Measurements from ENCODE around the gene SACM1L.

SACM1L gene

GRCh38 chr3:45681846-45682245 lies 7.3 kb upstream of the SACM1L start:
- no peak for DNase-seq
- no peaks in the 10 kb centered on the region for H3K9me3 ChIP-seq (replicated peaks; ENCODE audit: insufficient read depth, low read length)
- H3K27me3 ChIP-seq (replicated peaks; ENCODE audit: insufficient read depth, low read length) = no peaks in the 10 kb centered on the region
- H3K79me2 ChIP-seq (ENCODE audit: low read length) = no peaks in the 10 kb centered on the region
- no peaks in the 10 kb centered on the region for H3K4me1 ChIP-seq (ENCODE audit: low read length)
- TF ChIP-seq CTCF (IDR thresholded peaks at IDR 0.05; ENCODE audit: low read length) (no peak), EZH2phosphoT487 (IDR thresholded peaks at IDR 0.05; ENCODE audit: low read length) (no peak), EZH2 (optimal IDR thresholded peaks at IDR 0.05; ENCODE audit: low read depth, low read length) (no peak)
- peaks cover 6% of the 10 kb centered on the region; the same call in 1 of the 2 replicates for H3K36me3 ChIP-seq (replicated peaks; ENCODE audit: insufficient read depth, low read length)
- H3F3A ChIP-seq (ENCODE audit: insufficient read depth, low read length) = peaks cover 24% of the 10 kb centered on the region
- H3K4me2 ChIP-seq (ENCODE audit: low read depth, low read length) = no peak overlapping the region
- no peaks in the 10 kb centered on the region for H4K20me1 ChIP-seq (ENCODE audit: insufficient read depth, low read length)
- no peak overlapping the region for H3K27ac ChIP-seq (ENCODE audit: low read length)
- no peaks in the 10 kb centered on the region for H3K9me2 ChIP-seq (replicated peaks; ENCODE audit: insufficient read depth, low read length)
- no peak overlapping the region for H2AFZ ChIP-seq (ENCODE audit: low read length)
- H3K4me3 ChIP-seq (ENCODE audit: low read length) = no peak overlapping the region
- no peak overlapping the region for H3K9ac ChIP-seq (ENCODE audit: low read length)

GRCh38 chr3:45682311-45682710 lies 6.9 kb upstream of the SACM1L start:
- Histone ChIP-seq H3K4me2 (ENCODE audit: low read depth, low read length) (no peak overlapping the region), H4K20me1 (ENCODE audit: insufficient read depth, low read length) (no peaks in the 10 kb centered on the region), H3K9me2 (replicated peaks; ENCODE audit: insufficient read depth, low read length) (no peaks in the 10 kb centered on the region), H3K4me1 (ENCODE audit: low read length) (no peaks in the 10 kb centered on the region), H3K9me3 (replicated peaks; ENCODE audit: insufficient read depth, low read length) (no peaks in the 10 kb centered on the region), H3K4me3 (ENCODE audit: low read length) (no peak overlapping the region), H3F3A (ENCODE audit: insufficient read depth, low read length) (peaks cover 24% of the 10 kb centered on the region), H3K27ac (ENCODE audit: low read length) (no peak overlapping the region), H3K36me3 (replicated peaks; ENCODE audit: insufficient read depth, low read length) (peaks cover 4% of the 10 kb centered on the region; the same call in 1 of the 2 replicates), H3K9ac (ENCODE audit: low read length) (no peak overlapping the region), H3K79me2 (ENCODE audit: low read length) (no peaks in the 10 kb centered on the region), H3K27me3 (replicated peaks; ENCODE audit: insufficient read depth, low read length) (no peaks in the 10 kb centered on the region), H2AFZ (ENCODE audit: low read length) (no peak overlapping the region)
- no peak for DNase-seq
- TF ChIP-seq CTCF (IDR thresholded peaks at IDR 0.05; ENCODE audit: low read length) (no peak), EZH2 (optimal IDR thresholded peaks at IDR 0.05; ENCODE audit: low read depth, low read length) (no peak), EZH2phosphoT487 (IDR thresholded peaks at IDR 0.05; ENCODE audit: low read length) (no peak)

- no peak for TF ChIP-seq EZH2phosphoT487 (IDR thresholded peaks at IDR 0.05; ENCODE audit: low read length)
- TF ChIP-seq CTCF (IDR thresholded peaks at IDR 0.05; ENCODE audit: low read length) = no peak
- TF ChIP-seq EZH2 (optimal IDR thresholded peaks at IDR 0.05; ENCODE audit: low read depth, low read length) = no peak
- Histone ChIP-seq H3K27me3 (replicated peaks; ENCODE audit: insufficient read depth, low read length) (no peaks in the 10 kb centered on the region), H3F3A (ENCODE audit: insufficient read depth, low read length) (peaks cover 26% of the 10 kb centered on the region), H3K9me2 (replicated peaks; ENCODE audit: insufficient read depth, low read length) (no peaks in the 10 kb centered on the region), H3K9me3 (replicated peaks; ENCODE audit: insufficient read depth, low read length) (no peaks in the 10 kb centered on the region), H2AFZ (ENCODE audit: low read length) (no peak overlapping the region), H3K4me1 (ENCODE audit: low read length) (no peaks in the 10 kb centered on the region), H4K20me1 (ENCODE audit: insufficient read depth, low read length) (no peaks in the 10 kb centered on the region), H3K36me3 (replicated peaks; ENCODE audit: insufficient read depth, low read length) (peaks cover 4% of the 10 kb centered on the region; the same call in 1 of the 2 replicates), H3K4me3 (ENCODE audit: low read length) (no peak overlapping the region), H3K9ac (ENCODE audit: low read length) (no peak overlapping the region), H3K27ac (ENCODE audit: low read length) (no peak overlapping the region), H3K4me2 (ENCODE audit: low read depth, low read length) (no peak overlapping the region), H3K79me2 (ENCODE audit: low read length) (no peaks in the 10 kb centered on the region)
- DNase-seq = no peak
These were observed 6.4 kb upstream of the SACM1L start for GRCh38 chr3:45682786-45683185.

Measured in MM.1S (cell line).